HUES6 (cell line): ENCODE results near the gene PRIMA1.
A peak's percentile ranks its signal among the peaks of the same experiment; 100 is the strongest.

Source experiments
- H3K27ac ChIP-seq: 2 replicates; pipeline ENCODE4 v1.7.0; 2013; ENCODE audit warnings: low read depth, mild to moderate bottlenecking, low read length, inconsistent platforms
- H3K27me3 ChIP-seq: 2 replicates; pipeline ENCODE4 v1.6.1; 2013; ENCODE audit warnings: low read length; ENCODE audit not compliant: control insufficient read depth, insufficient read depth
- H3K36me3 ChIP-seq: 2 replicates; pipeline ENCODE4 v1.6.1; 2013; ENCODE audit warnings: low read length; ENCODE audit not compliant: control insufficient read depth, insufficient read depth
- H3K4me1 ChIP-seq: 2 replicates; pipeline ENCODE4 v1.6.1; 2013; ENCODE audit warnings: low read length; ENCODE audit not compliant: control insufficient read depth, insufficient read depth
- H3K4me3 ChIP-seq: 2 replicates; pipeline ENCODE4 v1.5.1; 2013; ENCODE audit warnings: low read depth, low read length
- H3K9ac ChIP-seq: one replicate; pipeline ENCODE4 v1.6.1; 2013; ENCODE audit warnings: mild to moderate bottlenecking, low read length
- H3K9me3 ChIP-seq: 2 replicates; pipeline ENCODE4 v1.6.1; 2013; ENCODE audit warnings: low read depth, low read length; ENCODE audit not compliant: control insufficient read depth, insufficient read depth

PRIMA1 gene

DNA sequence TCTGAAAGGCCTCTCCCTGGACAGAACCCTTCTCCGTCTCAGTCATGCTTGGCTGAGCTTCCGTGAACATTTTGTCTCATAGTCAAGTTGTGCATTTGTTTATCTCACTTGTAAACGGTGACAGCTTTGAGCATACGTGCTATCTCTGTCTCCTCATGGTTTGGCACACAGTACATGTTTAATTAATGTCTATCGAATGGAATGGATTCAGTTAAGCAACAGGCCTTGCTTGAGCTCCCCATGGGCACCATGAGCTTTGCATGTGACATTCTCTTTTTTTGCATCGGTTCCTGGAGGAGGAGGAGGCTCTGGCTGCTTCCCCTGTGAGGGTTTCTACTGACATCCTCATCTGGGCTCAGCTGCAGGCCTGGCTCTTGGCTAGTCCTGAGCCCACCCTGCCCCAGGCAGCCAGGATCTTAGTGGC is 80.0 kb downstream of the PRIMA1 start:
- H3K27me3 ChIP-seq: no peaks in the 10 kb centered on the region
- peaks cover 10% of the 10 kb centered on the region for H3K4me1 ChIP-seq
- H3K9me3 ChIP-seq: no peaks in the 10 kb centered on the region
- H3K4me3 ChIP-seq: no peak overlapping the region
- H3K27ac ChIP-seq: no peak overlapping the region
- no peak overlapping the region for H3K9ac ChIP-seq
- H3K36me3 ChIP-seq: no peaks in the 10 kb centered on the region

- H3K9me3 ChIP-seq: no peaks in the 10 kb centered on the region
- H3K4me1 ChIP-seq: peaks cover 2% of the 10 kb centered on the region; the same call in 1 of the 2 replicates
- H3K9ac ChIP-seq: no peak overlapping the region
- no peak overlapping the region for H3K4me3 ChIP-seq
- H3K27me3 ChIP-seq: no peaks in the 10 kb centered on the region
- no peak overlapping the region for H3K27ac ChIP-seq
- H3K36me3 ChIP-seq: no peaks in the 10 kb centered on the region
Measured at GRCh38 chr14:93707475-93707874, 80.8 kb downstream of the PRIMA1 start.

DNA sequence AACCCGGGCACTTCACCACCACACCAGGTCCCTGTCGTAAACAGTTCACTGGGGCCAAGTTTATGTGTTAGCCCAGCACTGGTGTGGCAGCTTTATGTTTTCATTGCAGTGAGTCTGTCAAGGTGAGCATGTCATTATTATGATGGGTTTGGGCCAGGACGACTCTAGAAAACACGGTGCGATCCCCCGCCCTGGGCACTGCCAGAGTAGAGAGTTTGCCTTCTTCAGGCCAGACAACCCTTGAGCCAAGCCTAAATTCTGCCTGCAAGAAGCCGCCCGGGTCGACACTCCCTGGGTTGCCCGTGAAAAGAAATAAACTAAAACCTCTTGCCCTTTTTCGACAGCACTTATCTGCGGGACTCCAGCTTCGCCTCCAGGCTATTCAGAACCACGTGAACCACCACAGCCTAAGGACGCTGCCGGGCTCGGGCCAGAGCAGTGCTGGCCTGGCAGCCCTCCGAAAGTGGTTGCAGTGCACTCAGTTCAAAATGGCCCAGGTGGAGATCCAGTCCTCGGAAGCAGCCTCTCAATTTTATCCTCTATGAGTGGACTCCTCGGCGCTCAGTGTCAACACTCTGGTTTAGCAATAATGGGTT is 81.8 kb downstream of the PRIMA1 start:
- Histone ChIP-seq H3K36me3 (no peaks in the 10 kb centered on the region), H3K27me3 (no peaks in the 10 kb centered on the region), H3K9me3 (no peaks in the 10 kb centered on the region), H3K4me1 (no peaks in the 10 kb centered on the region), H3K4me3 (no peak overlapping the region), H3K27ac (no peak overlapping the region), H3K9ac (no peak overlapping the region)

DNA sequence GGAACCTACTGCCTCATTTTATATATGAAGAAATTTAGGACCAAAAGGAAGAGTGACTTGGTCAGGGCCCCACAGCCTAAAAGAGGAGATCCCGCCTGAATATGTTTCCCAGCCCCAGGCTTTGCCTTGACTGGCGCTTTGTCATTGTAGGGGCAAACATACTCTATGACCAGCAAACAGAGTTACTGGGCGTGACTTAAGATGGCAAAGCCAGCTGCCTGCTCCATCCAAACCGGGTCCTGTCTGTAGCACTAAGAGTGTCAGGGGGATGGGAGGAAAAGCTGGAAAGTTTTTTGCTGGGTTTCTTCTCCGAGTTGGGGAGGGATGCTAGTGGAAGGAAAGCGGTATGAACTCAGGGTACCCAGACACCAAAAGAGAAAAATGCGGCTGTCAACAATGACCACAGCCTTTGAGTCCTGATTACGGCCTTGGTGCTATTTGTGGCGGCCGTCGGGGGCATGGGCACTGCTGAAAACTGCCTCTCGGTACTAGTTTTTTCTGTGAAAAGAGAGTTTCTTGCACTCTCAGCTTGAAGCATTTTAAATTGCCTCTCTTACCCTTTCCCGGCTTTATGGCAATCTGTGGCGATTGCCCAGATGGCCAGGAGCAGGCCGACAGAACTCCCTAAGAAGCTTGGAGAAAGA is 82.7 kb downstream of the PRIMA1 start:
- no peaks in the 10 kb centered on the region for H3K27me3 ChIP-seq

GRCh38 chr14:93703941-93704340 is 84.3 kb downstream of the PRIMA1 start:
- Histone ChIP-seq H3K27ac (no peak overlapping the region), H3K9ac (no peak overlapping the region), H3K36me3 (no peaks in the 10 kb centered on the region)

More for the DNA sequence above, 82.7 kb downstream of the PRIMA1 start:
- Histone ChIP-seq H3K9me3 (no peaks in the 10 kb centered on the region), H3K4me3 (no peak overlapping the region), H3K36me3 (no peaks in the 10 kb centered on the region), H3K9ac (no peak overlapping the region), H3K27ac (no peak overlapping the region), H3K4me1 (no peaks in the 10 kb centered on the region)

GRCh38 chr14:93702946-93703345 is 85.3 kb downstream of the PRIMA1 start:
- Histone ChIP-seq H3K27ac (no peak overlapping the region), H3K4me1 (no peaks in the 10 kb centered on the region), H3K36me3 (no peaks in the 10 kb centered on the region), H3K4me3 (no peak overlapping the region), H3K27me3 (no peaks in the 10 kb centered on the region), H3K9me3 (no peaks in the 10 kb centered on the region; the same call in 1 of the 2 replicates), H3K9ac (no peak overlapping the region)

More at GRCh38 chr14:93703941-93704340, 84.3 kb downstream of the PRIMA1 start:
- no peaks in the 10 kb centered on the region; the same call in 1 of the 2 replicates for H3K9me3 ChIP-seq
- no peak overlapping the region for H3K4me3 ChIP-seq
- H3K27me3 ChIP-seq: no peaks in the 10 kb centered on the region
- H3K4me1 ChIP-seq: no peaks in the 10 kb centered on the region

GRCh38 chr14:93701562-93701961 is 86.7 kb downstream of the PRIMA1 start:
- Histone ChIP-seq H3K36me3 (no peaks in the 10 kb centered on the region), H3K9me3 (peaks cover 4% of the 10 kb centered on the region; the same call in 1 of the 2 replicates), H3K4me3 (no peak overlapping the region), H3K27ac (no peak overlapping the region), H3K27me3 (no peaks in the 10 kb centered on the region), H3K9ac (no peak overlapping the region), H3K4me1 (no peaks in the 10 kb centered on the region)

GRCh38 chr14:93700928-93701327 is 87.4 kb downstream of the PRIMA1 start:
- H3K9ac ChIP-seq: no peak overlapping the region
- no peaks in the 10 kb centered on the region for H3K36me3 ChIP-seq
- H3K4me1 ChIP-seq: no peaks in the 10 kb centered on the region
- no peak overlapping the region for H3K4me3 ChIP-seq
- no peaks in the 10 kb centered on the region for H3K27me3 ChIP-seq
- peaks cover 4% of the 10 kb centered on the region; the same call in 1 of the 2 replicates for H3K9me3 ChIP-seq
- H3K27ac ChIP-seq: no peak overlapping the region

DNA sequence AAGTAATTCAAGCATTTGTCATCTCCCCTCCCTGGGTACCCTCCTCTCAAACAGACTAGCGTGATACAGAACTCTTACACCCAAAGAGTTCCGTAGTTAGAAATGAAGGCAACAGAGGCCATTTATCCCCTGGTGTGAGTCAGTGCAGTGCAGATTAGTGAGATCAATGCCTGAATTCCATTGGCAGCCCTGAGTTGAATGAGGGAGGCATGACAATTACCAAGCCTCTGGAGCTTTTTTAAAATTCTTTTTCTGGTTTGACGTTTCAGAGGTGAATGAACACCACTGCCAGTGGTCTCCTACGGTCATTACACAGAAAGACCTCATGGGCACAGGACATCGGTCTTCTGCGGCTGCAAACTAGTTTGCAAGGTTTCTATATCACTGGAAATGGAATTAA is 94.4 kb downstream of the PRIMA1 start:
- H3K27me3 ChIP-seq: no peaks in the 10 kb centered on the region
- H3K9ac ChIP-seq: no peak overlapping the region
- H3K36me3 ChIP-seq: no peaks in the 10 kb centered on the region
- H3K9me3 ChIP-seq: peaks cover 4% of the 10 kb centered on the region; the same call in 1 of the 2 replicates
- peaks cover 37% of the 10 kb centered on the region for H3K4me1 ChIP-seq
- 0 out of 2 replicates have a peak overlapping the region, but pooled peaks have one; percentile 15 for H3K27ac ChIP-seq
- no peak overlapping the region for H3K4me3 ChIP-seq

DNA sequence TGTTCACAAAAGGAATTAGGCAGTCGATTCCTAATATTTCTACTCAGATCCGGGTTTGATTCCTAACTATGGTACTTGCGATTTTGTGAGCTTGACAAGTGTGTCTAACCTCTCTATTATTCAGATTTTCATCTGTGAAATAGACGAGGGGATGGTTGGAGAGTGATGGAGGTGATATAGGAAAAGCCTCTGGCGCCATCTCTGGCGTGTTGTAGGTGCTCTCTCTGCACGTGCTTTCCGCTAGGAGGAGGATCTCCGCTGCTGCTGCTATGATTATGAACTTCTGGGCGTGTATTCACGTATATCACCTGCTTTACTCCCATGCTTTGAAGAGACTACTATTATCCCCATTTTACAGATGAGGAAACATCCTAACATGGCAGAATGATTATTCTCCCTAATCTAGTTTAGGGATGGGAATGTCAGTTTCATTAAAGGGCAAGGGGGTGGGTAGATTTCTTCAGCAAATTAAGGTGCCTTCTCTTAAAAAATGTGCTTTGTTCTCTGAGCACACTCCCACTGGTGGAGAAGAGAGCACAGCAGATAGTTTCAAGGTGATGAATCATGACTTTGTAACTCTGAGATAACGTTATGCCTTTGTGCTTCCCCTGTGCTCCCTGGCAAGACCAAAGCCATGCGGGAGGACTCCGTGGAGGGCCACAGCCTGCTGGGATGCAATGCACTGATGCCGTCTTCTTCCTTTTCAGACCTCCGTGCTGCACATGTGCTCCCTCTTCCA is 97.1 kb downstream of the PRIMA1 start:
- no peak overlapping the region for H3K27ac ChIP-seq
- H3K9ac ChIP-seq: no peak overlapping the region
- peaks cover 62% of the 10 kb centered on the region for H3K4me1 ChIP-seq
- no peaks in the 10 kb centered on the region for H3K9me3 ChIP-seq
- no peaks in the 10 kb centered on the region for H3K27me3 ChIP-seq
- H3K4me3 ChIP-seq: no peak overlapping the region
- no peaks in the 10 kb centered on the region for H3K36me3 ChIP-seq

DNA sequence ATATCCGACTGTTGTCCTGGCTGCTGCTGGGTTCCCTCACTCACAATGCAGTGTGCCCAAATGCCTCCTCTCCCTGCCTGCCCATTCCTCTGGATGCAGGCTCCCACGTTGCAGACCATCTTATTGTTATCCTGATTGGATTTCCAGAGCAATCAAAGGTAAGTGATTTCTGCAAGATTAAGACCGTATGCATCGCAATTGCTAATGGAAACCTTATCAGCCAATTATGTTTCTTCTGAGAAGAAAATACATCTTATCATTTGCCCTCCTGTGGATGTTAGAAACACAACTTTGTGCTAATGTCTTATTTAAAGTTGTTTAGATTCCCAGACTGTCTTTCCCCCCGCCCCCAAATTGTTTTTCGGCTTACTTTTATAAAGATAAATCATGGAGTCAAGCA is 98.1 kb downstream of the PRIMA1 start:
- H3K9ac ChIP-seq: no peak overlapping the region
- H3K4me1 ChIP-seq: peaks cover 72% of the 10 kb centered on the region
- H3K27me3 ChIP-seq: no peaks in the 10 kb centered on the region
- no peak overlapping the region for H3K27ac ChIP-seq
- H3K36me3 ChIP-seq: no peaks in the 10 kb centered on the region
- no peak overlapping the region for H3K4me3 ChIP-seq
- no peaks in the 10 kb centered on the region for H3K9me3 ChIP-seq
